ENCODE data around the gene COL28A1.

DNA sequence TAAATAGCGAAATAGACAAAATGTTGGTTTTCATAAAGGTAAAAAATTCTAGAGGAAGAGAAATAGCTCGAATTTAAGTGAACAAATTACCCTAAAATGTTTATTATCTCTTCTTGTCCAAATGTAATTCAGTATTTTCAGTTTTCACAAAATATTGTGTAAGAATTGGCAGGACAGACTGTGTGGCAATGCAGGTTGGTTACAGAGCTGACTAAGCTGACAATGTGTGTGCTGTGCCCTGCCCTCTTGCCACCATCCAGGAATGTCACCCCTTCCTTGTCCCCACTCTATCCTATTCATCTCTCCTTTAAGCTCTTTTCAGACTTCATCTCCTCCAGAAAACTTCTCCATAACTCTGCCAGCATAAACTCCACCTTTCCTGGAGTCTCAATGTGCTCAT, 46.1 kb downstream of the COL28A1 start:
- TF ChIP-seq, protein P1, sequence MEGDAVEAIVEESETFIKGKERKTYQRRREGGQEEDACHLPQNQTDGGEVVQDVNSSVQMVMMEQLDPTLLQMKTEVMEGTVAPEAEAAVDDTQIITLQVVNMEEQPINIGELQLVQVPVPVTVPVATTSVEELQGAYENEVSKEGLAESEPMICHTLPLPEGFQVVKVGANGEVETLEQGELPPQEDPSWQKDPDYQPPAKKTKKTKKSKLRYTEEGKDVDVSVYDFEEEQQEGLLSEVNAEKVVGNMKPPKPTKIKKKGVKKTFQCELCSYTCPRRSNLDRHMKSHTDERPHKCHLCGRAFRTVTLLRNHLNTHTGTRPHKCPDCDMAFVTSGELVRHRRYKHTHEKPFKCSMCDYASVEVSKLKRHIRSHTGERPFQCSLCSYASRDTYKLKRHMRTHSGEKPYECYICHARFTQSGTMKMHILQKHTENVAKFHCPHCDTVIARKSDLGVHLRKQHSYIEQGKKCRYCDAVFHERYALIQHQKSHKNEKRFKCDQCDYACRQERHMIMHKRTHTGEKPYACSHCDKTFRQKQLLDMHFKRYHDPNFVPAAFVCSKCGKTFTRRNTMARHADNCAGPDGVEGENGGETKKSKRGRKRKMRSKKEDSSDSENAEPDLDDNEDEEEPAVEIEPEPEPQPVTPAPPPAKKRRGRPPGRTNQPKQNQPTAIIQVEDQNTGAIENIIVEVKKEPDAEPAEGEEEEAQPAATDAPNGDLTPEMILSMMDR (conservative IDR thresholded peaks at IDR 0.05 in 1 of 2, IDR thresholded peaks at IDR 0.05 in 1 of 2; ENCODE audit: extremely low read depth in 1 of 2, insufficient read depth in 1 of 2, low read depth in 1 of 2, low read length in 2 of 2): no peak
- TF ChIP-seq EZH2 (IDR thresholded peaks at IDR 0.05; ENCODE audit: borderline replicate concordance, low read length): no peak
